GM19328 (cell line): ENCODE measurements around the gene GRB7.
"Not testable (repeated sequence)": the region's sequence is repeated elsewhere in the genome, so short reads cannot be mapped to it uniquely, and the experiment has no call there.

Source experiments
- ATAC-seq: cut with Tn5 transposase; IDR thresholded peaks from one replicate; pipeline ENCODE4 v1.9.1; 2021; ENCODE audit warnings: mild to moderate bottlenecking, moderate library complexity; ENCODE audit not compliant: unreplicated experiment

The GRB7 gene

GRCh38 chr17:39709319-39709997 is 28.3 kb upstream of the GRB7 start:
- ATAC-seq, result no peak

DNA sequence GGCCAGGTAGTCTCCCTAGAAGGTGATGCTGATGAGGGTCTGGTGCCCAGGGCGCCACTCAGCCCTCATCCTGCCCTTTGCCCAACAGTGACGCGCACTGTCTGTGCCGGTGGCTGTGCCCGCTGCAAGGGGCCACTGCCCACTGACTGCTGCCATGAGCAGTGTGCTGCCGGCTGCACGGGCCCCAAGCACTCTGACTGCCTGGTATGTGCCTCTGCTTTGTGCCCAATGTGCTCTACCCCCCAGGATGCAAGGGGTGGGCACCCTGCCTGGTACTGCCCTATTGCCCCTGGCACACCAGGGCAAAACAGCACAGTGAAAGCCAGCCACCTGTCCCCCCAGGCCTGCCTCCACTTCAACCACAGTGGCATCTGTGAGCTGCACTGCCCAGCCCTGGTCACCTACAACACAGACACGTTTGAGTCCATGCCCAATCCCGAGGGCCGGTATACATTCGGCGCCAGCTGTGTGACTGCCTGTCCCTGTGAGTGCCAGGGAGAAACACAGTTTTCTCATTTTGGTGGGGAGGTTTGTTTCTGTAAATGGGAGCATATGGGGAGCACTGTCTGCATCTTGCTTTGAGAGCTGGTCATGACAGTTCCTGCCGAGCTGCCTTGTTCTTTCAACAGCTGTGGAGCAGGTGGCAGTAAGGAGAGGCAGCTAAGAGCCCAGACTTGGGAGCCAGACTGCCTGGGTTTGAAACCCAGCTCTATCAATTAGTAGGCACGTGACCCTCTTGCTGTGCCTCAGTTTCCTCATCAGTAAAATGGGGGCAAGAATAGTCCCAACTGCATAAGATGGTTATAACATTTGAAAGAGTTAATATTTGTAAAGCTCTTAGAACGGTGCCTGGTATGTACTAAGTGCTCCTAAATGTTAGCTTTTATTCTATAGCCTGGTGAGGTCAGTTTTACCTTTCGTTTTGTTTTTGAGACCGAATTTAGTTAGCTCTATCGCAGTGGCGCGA is 27.5 kb upstream of the GRB7 start:
- ATAC-seq, result no peak

DNA sequence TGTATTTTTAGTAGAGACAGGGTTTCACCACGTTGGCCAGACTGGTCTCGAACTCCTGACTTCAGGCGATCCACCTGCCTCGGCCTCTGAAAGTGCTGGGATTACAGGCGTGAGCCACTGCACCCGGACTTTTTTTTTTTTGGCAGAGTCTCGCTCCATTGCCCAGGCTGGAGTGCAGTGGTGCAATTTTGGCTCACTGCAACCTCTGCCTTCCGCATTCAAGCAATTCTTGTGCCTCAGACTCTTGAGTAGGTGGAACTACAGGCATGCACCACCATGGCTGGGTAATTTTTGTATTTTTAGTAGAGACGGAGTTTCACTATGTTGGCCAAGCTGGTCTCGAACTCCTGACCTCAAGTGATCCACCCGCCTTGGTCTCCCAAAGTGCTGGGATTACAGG is 26.7 kb upstream of the GRB7 start:
- not testable (repeated sequence) for ATAC-seq

GRCh38 chr17:39711851-39712250 is 25.9 kb upstream of the GRB7 start:
- no peak for ATAC-seq

GRCh38 chr17:39714234-39714633 is 23.5 kb upstream of the GRB7 start:
- no peak for ATAC-seq

- ATAC-seq, result no peak
Observed at GRCh38 chr17:39715375-39716072, 22.2 kb upstream of the GRB7 start.

DNA sequence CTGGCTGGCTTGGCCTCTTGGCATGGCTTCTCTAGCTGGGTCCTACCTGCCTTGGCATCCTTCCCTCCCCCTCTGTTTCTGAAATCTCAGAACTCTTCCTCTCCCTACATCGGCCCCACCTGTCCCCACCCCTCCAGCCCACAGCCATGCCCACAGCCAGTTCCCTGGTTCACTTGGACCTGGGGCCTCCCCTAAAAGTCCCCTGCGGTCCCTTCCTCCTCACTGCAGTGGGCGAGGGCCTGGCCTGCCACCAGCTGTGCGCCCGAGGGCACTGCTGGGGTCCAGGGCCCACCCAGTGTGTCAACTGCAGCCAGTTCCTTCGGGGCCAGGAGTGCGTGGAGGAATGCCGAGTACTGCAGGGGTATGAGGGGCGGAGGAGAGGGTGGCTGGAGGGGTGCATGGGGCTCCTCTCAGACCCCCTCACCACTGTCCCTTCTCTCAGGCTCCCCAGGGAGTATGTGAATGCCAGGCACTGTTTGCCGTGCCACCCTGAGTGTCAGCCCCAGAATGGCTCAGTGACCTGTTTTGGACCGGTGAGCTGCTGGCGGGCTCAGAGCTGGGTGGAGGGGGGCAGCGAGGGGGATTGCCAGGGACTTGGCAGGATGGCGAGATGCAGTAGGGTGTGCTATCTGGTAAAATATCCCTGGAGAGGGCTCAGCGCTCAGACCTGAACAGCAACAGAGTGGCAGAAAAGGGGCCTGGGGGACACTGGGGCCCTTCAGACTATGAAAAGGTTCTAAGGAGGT is 21.5 kb upstream of the GRB7 start:
- no peak for ATAC-seq

- no peak for ATAC-seq
Observed at GRCh38 chr17:39716879-39717536, 20.7 kb upstream of the GRB7 start.

DNA sequence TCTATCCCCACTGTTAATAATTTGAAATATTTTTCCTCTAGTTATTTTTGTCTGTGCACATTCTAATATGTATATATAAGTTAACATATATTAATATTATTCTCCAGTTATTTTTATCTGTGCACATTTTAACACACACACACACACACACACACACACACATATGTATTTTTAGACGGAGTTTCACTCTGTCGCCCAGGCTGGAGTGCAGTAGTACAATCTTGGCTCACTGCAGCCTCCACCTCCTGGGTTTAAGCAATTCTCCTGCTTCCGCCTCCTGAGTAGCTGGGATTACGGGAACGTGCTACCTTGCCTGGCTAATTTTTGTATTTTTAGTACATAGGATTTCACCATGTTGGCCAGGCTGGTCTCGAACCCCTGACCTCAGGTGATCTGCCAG is 20.1 kb upstream of the GRB7 start:
- ATAC-seq, result no peak

- no peak for ATAC-seq
Observed at GRCh38 chr17:39719563-39720355, 18.0 kb upstream of the GRB7 start.

DNA sequence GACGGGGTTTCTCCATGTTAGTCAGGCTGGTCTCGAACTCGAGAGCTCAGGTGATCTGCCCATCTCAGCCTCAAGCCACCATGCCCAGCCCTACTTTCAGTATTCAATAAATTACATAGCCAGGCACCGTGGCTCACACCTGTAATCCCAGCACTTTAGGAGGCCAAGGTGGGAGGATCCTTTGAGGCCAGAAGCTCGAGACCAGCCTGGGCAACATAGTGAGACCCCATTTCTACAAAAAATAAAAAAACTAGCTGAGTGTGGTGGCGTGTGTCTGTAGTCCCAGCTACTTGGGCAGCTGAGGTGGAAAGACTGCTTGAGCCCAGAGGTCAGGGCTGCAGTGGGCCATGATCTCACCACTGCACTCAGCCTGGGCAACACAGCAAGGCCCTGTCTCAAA is 15.6 kb upstream of the GRB7 start:
- ATAC-seq, result no peak

- ATAC-seq, result no peak
Observed at GRCh38 chr17:39722965-39723848, 14.5 kb upstream of the GRB7 start.

- no peak for ATAC-seq
Observed at GRCh38 chr17:39724731-39725130, 13.0 kb upstream of the GRB7 start.

DNA sequence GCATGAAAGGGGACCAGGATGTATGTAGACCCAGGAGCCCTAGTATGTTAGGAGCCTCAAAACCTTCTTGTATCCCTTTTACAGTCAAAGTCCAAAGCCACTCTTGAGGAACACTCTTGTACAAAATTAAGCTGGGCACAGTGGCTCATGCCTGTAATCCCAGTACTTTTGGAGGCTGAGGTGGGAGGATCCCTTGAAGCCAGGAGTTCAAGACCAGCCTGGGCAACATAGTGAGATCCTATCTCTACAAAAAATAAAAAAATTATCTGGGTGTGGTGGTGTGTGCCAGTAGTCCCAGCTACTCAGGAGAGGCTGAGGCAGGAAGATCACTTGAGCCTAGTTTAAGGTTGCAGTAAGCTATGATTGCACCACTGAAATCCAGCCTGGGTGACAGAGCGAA is 11.8 kb upstream of the GRB7 start:
- ATAC-seq, result not testable (repeated sequence)

DNA sequence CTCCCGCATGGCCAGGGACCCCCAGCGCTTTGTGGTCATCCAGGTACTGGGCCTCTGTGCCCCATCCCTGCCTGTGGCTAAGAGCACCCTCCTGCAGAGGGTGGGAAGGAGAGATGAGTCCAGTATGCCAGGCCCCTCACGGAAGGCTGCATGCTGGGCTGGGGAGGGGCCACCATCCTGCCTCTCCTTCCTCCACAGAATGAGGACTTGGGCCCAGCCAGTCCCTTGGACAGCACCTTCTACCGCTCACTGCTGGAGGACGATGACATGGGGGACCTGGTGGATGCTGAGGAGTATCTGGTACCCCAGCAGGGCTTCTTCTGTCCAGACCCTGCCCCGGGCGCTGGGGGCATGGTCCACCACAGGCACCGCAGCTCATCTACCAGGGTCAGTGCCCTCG is 11.1 kb upstream of the GRB7 start:
- ATAC-seq, result no peak

GRCh38 chr17:39727556-39727955 is 10.2 kb upstream of the GRB7 start:
- ATAC-seq, result no peak

DNA sequence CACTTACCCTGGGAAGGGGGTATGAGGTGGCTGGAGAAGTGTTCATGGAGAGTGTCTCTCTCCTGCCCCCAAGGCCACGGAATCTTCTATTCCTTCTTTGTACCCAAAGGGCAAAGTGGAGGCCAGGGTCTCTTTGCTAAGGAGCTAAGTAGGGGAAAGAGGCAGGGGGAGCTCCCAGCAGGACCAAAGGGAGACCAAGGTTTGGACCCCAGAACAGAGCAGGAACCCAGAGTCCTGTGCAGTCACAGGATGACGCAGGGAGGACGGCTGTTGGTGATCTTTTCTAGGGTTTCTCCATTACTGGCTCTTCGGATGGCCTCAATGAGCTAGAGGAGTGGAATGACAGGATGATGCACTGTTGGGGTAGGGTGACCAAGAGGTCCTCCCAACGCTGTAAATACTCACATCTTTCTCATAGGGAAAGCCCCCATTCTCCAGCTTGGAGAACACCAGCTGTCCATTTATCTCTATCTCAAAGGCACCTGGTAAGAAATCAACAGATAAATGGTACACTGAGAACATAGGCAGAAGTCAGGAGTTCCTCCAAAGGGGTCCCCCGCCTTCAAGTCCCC is 8.4 kb upstream of the GRB7 start:
- no peak for ATAC-seq
